NB4 (cell line): ENCODE measurements around the gene MOSMO.

Experiments
- CTCF ChIP-seq: IDR thresholded peaks from one replicate; pipeline ENCODE4 v1.5.1; 2012; ENCODE audit warnings: low read depth, low read length
- MAX ChIP-seq: IDR thresholded peaks from 2 replicates; pipeline ENCODE4 v1.6.1; 2011; ENCODE audit warnings: low read depth, low read length
- MYC ChIP-seq: IDR thresholded peaks from 2 replicates; pipeline ENCODE4 v1.6.1; 2011; ENCODE audit warnings: low read depth, low read length
- POLR2A ChIP-seq: IDR thresholded peaks from 2 replicates; pipeline ENCODE4 v1.6.1; 2011; ENCODE audit warnings: mild to moderate bottlenecking; ENCODE audit not compliant: insufficient read length; ENCODE audit errors: extremely low read depth

DNA sequence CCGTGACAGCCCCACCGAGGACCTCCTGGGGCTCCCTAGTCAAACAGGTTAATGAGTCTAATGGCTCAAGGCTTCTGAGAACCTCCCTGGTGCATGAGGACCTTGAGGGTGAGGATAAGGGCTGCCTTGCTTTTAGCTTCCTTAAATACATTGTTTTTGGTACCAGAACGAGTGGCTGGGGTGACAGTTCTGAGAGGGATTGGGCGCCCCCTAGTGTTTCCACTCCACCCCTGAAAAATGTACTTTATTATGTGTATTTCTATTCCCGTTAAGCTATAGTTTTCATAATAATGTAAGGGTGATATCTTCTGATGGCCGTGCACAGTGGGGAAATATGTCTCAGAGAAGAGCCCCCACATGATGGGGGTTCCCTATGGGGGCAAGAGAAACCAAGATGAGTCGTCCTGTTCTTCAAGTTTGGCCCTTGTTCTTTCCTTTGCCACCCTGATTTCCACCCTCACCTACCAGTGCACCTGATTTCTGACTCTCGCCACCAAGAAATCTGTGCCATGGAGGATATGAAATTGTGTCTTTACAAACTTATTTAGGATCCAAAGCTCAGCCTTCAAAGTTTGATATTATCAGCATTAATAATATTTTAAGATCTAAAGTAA lies 69.9 kb downstream of the MOSMO start:
- TF ChIP-seq CTCF (peak; percentile 69), MAX (no peak), POLR2A (no peak), MYC (no peak)
